Parathyroid adenoma (tissue), 2 donors: Measurements from ENCODE around the gene TEKTIP1.
A peak's percentile ranks its signal among the peaks of the same experiment; 100 is the strongest.

Experiments used
- H2AFZ ChIP-seq: fragments of 300-600 bp; sonication (generic); one replicate; pipeline ENCODE4 v1.7.0; 2017; ENCODE audit warnings: antibody characterized with exemption, mild to moderate bottlenecking
- H3K27ac ChIP-seq: fragments of 300-600 bp; sonication (generic); one replicate; pipeline ENCODE4 v1.7.0; 2017
- H3K27me3 ChIP-seq: fragments of 300-600 bp; sonication (generic); one replicate; pipeline ENCODE4 v1.7.0; 2017; ENCODE audit warnings: low read length; ENCODE audit not compliant: control insufficient read depth, insufficient read depth
- H3K36me3 ChIP-seq: fragments of 300-600 bp; sonication (generic); one replicate; pipeline ENCODE4 v1.7.0; 2017; ENCODE audit warnings: low read length; ENCODE audit not compliant: control insufficient read depth, insufficient read depth
- H3K4me1 ChIP-seq: fragments of 300-600 bp; sonication (generic); one replicate; pipeline ENCODE4 v1.7.0; 2017; ENCODE audit warnings: control low read depth
- H3K4me2 ChIP-seq: fragments of 300-600 bp; sonication (generic); one replicate; pipeline ENCODE4 v1.7.0; 2017; ENCODE audit warnings: low read length
- H3K4me3 ChIP-seq: fragments of 300-600 bp; sonication (generic); one replicate; pipeline ENCODE4 v1.7.0; 2017; ENCODE audit warnings: low read depth, low read length
- H3K79me2 ChIP-seq: fragments of 300-600 bp; sonication (generic); one replicate; pipeline ENCODE4 v1.7.0; 2017; ENCODE audit warnings: control low read depth
- H3K9ac ChIP-seq: fragments of 300-600 bp; sonication (generic); one replicate; pipeline ENCODE4 v1.7.0; 2017; ENCODE audit warnings: mild to moderate bottlenecking
- H3K9me3 ChIP-seq: fragments of 300-600 bp; sonication (generic); one replicate; pipeline ENCODE4 v1.7.0; 2017; ENCODE audit warnings: low read length; ENCODE audit not compliant: control insufficient read depth
- CTCF ChIP-seq: fragments of 300-600 bp; sonication (generic); IDR thresholded peaks from one replicate; pipeline ENCODE4 v1.7.0; 2017; ENCODE audit warnings: antibody characterized with exemption, mild to moderate bottlenecking
- donor health status: primary hyperparathyroidism.

TEKTIP1 gene

GRCh38 chr19:3503036-3503572, 35.9 kb upstream of the TEKTIP1 start:
- Histone ChIP-seq H2AFZ (peak overlapping the region; percentile 61), H3K79me2 (peaks cover 29% of the 10 kb centered on the region), H3K27ac (peak overlapping the region; percentile 18), H3K9me3 (no peaks in the 10 kb centered on the region), H3K9ac (no peak overlapping the region), H3K4me2 (no peak overlapping the region), H3K27me3 (no peaks in the 10 kb centered on the region), H3K4me3 (no peak overlapping the region), H3K36me3 (no peaks in the 10 kb centered on the region), H3K4me1 (no peaks in the 10 kb centered on the region)
- no peak for TF ChIP-seq CTCF

- H3K79me2 ChIP-seq, result peaks cover 40% of the 10 kb centered on the region
- TF ChIP-seq CTCF, result no peak
- H3K27me3 ChIP-seq, result no peaks in the 10 kb centered on the region
- no peak overlapping the region for H3K4me3 ChIP-seq
- no peaks in the 10 kb centered on the region for H3K36me3 ChIP-seq
- H3K4me1 ChIP-seq, result no peaks in the 10 kb centered on the region
- H3K9me3 ChIP-seq, result no peaks in the 10 kb centered on the region
- no peak overlapping the region for H3K4me2 ChIP-seq
- no peak overlapping the region for H2AFZ ChIP-seq
- no peak overlapping the region for H3K27ac ChIP-seq
- H3K9ac ChIP-seq, result no peak overlapping the region
Measured at GRCh38 chr19:3504735-3505134, 34.2 kb upstream of the TEKTIP1 start.

GRCh38 chr19:3505598-3506383, 33.2 kb upstream of the TEKTIP1 start, which contains the start of gene FZR1:
TSS of gene FZR1 (plus strand) at chr19:3506311. CDS start at chr19:3522990, 16,679 bp downstream.
- peaks cover 45% of the 10 kb centered on the region for H3K79me2 ChIP-seq
- peaks cover under 1% of the 10 kb centered on the region for H3K4me1 ChIP-seq
- H3K4me2 ChIP-seq, result peak within 1 kb of the TSS; percentile 89
- peak; percentile 28 for TF ChIP-seq CTCF
- H3K9me3 ChIP-seq, result no peaks in the 10 kb centered on the region
- H2AFZ ChIP-seq, result peak within 1 kb of the TSS; percentile 76
- H3K4me3 ChIP-seq, result peak within 1 kb of the TSS; percentile 78
- no peaks in the 10 kb centered on the region for H3K27me3 ChIP-seq
- H3K9ac ChIP-seq, result peak within 1 kb of the TSS; percentile 68
- H3K27ac ChIP-seq, result peak within 1 kb of the TSS; percentile 59
- H3K36me3 ChIP-seq, result no peaks in the 10 kb centered on the region

GRCh38 chr19:3506384-3507340, 32.3 kb upstream of the TEKTIP1 start:
- peak overlapping the region; percentile 68 for H3K9ac ChIP-seq
- no peaks in the 10 kb centered on the region for H3K27me3 ChIP-seq
- H3K4me1 ChIP-seq, result peaks cover 4% of the 10 kb centered on the region
- peak overlapping the region; percentile 79 for H3K4me2 ChIP-seq
- no peaks in the 10 kb centered on the region for H3K36me3 ChIP-seq
- no peaks in the 10 kb centered on the region for H3K9me3 ChIP-seq
- peak overlapping the region; percentile 51 for H3K27ac ChIP-seq
- peak overlapping the region; percentile 75 for H3K4me3 ChIP-seq
- TF ChIP-seq CTCF, result no peak
- H2AFZ ChIP-seq, result peak overlapping the region; percentile 76
- H3K79me2 ChIP-seq, result peaks cover 54% of the 10 kb centered on the region
